Measurements from ENCODE around the gene PPP2R5A. TPM values are rescaled to one million over a fixed set of nuclear protein-coding genes. Genes with fewer than 3 reads are reported as not detected.
"Not testable (repeated sequence)": the region's sequence is repeated elsewhere in the genome, so short reads cannot be mapped to it uniquely, and the experiment has no call there.

The PPP2R5A gene
- total RNA-seq, 1 experiment from 2014 or later, result 36.1 TPM

DNA sequence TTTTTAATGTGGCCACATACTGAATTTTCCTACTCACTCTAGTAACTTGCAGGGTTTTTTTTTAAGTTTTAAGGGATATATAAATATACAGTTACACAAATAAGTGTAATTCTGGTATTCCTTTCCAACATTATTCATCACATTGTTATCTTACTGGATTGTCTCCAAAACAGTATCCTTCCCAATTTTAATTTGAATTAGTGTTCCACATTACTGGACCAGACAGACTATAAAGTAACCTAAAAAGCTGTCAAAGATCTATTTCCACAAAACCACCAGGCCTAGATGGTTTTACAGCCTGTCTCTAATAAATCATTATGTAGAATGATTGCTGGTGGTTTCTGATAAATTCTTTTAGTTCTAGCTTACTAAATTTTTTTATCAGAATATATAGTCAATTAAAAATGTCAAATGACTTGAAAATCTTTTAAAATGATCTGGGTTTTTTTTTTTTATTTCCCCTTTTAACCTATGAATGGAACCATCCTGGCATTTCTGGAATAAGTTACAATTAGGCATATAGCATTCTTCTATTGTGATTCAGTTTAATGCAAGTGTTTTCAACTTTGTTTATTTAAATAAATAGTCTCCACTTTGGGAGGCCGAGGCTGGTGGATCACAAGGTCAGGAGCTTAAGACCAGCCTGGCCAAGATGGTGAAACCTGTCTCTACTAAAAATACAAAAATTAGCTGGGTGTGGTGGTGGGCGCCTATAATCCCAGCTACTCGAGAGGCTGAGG, 70.2 kb downstream of the PPP2R5A start:
- DNase-seq (ENCODE audit: low spot score), result no peak

DNA sequence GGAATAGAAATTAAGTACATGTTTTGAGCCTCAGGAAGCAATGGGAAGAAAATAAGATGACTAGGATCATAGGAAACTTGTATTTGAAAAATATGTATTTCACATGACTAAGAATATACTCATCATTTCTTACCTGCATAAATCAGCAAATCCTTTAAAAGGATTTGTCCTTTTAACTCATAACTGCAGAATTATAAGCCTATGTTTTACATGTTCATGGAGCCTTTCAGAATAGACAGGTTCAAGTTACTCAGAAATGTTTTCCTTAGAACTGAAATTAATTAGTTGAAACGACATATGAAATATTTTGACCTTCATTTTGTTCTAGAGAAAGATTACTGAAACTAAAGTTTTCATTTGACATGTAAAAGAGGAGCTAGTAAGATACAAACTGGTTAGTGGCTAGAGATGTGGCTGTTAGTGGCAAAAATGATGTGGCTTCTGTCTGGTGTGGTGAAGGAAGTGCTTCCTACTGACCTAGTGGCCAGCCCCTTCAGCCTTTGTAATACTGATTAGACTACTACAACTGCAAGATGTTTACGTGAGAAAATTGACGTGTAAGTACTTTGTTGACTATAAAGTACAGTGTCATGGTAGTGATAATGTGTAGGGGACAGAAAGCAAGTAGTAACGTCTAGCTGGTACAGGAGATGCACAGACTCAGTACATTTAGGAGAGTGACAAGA, 74.7 kb downstream of the PPP2R5A start:
- DNase-seq (ENCODE audit: low spot score), result no peak

DNA sequence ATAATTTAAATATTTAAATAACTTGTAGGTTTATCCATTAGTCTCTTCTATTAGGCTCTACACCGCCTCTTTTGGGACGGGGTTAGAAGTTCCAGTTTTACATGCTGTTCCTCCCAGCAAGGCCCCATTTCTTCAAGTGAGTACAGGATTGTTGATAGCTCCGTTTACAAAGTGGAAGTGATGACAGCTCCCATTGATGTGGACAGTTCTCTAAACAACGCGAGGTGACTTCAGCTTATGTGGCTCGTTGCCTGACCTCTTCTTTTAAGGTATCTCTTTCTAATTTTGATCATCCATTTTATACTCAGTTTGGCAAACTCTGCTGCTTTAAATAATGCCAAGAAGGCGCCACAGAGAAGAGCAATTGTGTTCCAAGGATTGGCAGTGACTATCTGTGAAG, 79.8 kb downstream of the PPP2R5A start:
- no peak for DNase-seq (ENCODE audit: low spot score)

DNA sequence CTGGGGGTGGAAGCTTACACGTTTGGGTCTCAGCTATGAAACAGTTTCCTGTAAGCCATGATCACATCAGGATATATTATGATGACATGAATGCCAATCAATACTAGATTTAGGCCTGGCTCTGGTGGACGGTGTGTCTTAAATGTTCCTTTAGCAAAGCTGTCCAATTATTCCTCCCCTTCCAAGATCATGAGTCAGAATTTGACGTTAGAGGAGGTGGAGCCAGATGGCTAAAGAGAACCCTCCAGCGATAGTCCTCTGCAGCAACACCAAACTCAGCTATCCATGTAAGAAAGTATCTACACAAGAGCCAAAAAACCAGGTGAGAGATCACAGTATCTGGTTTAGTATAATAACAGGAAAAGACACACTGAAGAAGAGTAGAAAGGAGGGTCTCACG, 81.7 kb downstream of the PPP2R5A start:
- no peak for DNase-seq (ENCODE audit: low spot score)

DNA sequence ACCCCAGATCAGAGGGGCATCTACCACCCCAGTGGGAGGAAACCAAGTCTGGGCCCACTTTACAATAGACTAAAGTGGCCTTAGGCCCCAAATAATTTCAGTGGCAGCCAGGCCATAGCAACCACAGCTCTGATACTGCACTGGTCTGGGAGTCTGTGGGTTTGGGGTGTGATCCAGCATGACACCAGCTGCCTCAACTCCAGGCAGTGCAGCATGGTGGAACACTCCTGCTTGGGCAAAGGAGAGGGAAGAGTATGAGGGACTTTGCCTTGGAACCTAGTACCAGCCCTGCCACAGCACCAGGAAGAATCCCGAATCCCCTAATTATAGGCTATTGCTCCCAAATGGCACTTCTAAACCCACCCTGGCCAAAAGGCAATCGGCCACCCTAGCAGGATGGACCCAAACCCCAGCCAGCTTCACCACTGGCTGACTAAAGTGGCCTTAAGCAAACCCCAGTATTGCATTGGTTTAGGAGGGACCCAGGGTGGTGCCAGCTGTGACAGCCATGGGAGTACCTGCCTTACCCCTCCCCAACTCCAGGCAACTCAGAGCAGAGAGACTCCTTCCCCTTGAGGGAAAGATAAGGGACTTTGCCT, 82.4 kb downstream of the PPP2R5A start:
- no peak for DNase-seq (ENCODE audit: low spot score)

DNA sequence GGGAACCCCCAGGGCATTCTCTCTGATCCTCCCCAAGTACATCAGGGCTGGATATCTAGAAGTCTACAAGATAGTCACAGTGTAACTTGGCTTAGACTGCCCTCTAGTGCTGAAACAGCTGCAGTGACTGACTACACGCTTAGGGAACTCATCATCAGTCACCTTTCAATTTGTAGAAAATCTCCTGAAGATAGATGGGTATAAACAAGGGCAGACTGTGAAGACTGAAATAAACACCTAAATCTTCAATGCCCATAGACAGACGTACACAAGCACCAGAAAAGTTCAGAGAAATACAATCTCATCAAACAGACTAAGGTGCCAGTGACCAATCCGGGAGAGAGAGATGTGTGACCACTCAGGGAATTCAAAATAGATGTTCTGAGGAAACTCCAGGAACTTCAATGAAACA, 82.9 kb downstream of the PPP2R5A start:
- DNase-seq (ENCODE audit: low spot score), result peak; percentile 83

DNA sequence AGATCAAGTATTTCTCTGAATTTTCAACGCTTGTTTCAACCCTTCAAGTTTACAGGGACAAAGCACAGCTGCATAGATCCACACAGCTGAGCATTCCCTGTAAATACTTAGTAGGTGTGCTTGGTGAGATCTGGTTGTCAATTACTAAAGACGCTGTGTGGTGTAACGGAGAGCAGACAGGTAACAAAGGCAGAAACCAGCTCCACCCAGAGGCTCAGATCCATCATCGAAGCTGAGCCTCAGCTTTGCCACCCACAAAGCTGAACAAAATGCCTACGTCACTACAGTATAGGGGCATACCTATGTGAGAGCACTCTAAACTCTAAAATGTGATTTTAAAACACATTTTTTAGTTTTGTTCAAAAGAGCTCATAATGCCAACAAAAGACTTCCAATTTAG, 90.8 kb downstream of the PPP2R5A start:
- no peak for DNase-seq (ENCODE audit: low spot score)

DNA sequence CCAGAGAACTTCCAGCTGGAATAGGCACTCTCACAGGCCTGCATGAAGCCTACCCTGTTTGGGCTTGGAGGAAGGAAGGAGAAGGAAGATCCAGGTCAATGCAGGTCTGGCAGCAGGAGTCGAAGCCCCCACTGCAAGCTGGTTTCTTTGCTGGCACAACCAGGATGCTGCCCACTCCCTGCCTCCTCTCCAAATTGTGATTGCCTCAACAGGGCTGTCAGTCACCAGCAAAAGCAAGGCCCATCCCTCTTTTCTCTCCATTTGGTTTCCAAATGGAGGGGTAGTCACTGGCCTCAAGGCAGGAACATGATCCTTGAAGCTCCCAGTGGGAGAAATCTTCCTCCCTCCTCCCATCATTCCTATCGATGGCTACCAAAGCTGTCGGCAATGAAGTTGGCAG, 92.4 kb downstream of the PPP2R5A start:
- no peak for DNase-seq (ENCODE audit: low spot score)

DNA sequence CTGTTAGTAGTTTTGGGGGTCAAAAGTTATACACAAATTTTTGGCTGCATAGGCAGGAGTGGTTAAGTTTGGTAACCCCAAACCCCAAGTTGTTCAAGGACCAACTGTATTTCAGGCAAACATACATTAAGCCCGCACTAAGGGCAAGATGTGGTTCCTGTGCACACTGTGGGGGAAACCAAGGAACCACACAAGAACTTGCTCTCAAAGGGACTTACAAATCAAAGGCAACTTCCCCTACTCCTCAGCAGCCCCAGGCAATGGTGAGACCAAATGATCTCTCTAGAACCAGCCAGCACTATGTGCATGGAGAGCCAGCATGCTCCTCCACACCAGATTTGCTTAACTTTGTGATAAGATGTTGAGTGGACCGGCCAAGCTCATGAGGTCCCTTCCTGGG, 94.2 kb downstream of the PPP2R5A start:
- no peak for DNase-seq (ENCODE audit: low spot score)

DNA sequence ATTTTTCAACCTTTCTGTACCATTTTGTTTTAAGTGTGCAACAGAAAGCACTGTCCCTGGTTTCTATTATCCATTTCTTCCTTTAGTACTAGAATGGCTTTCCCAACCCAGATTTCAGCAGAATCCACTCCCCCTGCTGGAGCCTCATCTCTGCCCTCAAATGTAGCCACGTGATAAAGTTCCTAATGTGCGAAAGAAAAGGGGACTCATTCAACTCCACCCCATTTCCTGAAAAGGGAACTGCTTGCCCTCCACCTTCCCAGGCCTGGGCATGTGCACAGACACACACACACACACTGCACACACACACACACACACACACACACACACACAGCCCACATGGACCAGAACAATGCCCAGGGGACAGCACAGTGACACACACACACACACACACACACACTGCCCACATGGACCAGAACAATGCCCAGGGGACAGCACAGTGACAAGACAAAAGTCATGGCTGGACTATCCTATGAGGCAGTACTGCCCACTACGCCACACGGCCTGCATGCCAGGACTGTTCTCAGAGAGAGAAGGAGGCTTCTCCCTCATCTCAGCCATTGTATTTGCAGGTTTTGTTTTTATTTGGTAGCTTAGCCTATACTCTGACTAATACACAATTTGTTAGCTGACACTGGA, 96.3 kb downstream of the PPP2R5A start:
- no peak for DNase-seq (ENCODE audit: low spot score)

DNA sequence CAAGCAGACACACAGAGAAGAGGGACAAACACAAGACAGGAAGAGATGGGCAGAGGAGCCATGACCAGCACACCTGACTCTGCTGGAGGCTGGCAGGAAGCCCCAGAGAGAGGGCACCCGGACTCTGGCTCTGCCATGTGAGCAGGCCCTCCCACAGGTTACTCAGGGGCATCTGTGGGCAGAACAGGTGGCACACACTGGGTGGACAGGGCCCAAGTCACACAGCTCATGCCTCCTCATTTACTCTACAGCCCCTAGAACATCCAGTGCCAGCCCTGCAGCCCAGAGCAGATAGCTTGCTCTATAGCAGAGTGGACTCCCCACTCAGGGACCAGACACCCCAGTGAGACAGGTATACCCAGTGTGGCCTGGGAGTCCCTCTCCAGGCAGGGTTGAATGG, 100.8 kb downstream of the PPP2R5A start:
- no peak for DNase-seq (ENCODE audit: low spot score)

DNA sequence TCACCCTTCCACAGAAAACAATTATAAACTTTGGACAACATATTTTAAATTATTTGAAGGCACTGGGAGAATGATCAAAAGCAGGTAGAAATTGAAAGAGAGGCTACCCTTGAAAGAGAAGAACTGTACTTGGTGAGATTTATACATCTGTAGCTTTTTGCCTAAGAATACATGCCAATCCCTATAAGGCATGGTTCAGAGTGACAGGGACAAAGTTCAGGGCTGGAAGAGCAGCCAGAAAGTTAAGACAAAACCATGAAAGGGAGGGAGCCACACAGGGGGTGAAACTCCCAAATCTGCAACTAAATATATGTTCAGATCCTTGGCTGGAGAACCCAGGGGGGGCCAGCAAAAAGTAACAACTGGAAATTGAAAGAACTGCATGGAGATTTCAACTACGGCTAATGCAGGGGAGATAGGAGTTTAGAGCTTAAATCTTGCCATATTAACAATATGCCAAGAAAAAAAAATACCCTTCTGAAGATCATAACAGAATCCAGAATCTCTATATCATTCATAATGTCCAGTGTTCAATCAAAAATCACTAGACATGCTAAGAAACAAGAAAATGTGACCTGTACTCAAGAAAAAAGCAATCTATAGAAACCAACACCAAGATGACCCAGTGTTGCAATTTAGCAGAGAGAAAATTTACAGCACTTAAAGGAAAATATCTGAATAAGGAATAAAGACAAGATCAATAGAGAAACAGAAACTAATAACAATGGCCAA, 103.9 kb downstream of the PPP2R5A start:
- DNase-seq (ENCODE audit: low spot score), result no peak

DNA sequence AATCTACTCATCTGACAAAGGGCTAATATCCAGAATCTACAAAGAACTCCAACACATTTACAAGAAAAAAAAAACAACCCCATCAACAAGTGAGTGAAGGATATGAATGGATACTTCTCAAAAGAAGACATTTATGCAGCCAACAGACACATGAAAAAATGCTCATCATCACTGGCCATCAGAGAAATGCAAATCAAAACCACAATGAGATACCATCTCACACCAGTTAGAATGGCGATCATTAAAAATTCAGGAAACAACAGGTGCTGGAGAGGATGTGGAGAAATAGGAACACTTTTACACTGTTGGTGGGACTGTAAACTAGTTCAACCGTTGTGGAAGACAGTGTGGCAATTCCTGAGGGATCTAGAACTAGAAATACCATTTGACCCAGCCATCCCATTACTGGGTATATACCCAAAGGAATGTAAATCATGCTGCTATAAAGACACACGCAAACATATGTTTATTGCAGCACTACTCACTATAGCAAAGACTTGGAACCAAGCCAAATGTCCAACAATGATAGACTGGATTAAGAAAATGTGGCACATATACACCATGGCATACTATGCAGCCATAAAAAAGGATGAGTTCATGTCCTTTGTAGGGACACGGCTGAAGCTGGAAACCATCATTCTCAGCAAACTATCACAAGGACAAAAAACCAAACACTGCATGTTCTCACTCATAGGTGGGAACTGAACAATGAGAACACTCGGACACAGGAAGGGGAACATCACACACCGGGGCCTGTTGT, 110.6 kb downstream of the PPP2R5A start:
- DNase-seq (ENCODE audit: low spot score), result not testable (repeated sequence)

DNA sequence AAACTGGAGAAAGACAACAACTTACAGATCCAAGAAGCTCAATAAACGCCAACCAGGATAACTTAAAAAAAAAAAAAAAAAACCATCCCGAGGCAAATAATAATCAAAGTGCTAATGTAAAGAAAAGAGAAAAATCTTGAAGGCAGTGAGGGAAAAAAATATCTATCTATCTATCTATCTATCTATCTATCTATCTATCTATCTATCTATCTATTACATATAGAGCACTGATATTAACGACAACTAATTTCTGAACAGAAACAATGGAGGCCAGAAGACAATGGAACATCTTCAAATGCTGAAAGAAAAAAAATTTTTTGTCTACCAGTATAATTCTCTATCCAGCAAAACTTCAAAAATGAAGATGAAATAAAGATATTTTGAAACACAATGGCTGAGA, 111.4 kb downstream of the PPP2R5A start:
- DNase-seq (ENCODE audit: low spot score), result no peak

DNA sequence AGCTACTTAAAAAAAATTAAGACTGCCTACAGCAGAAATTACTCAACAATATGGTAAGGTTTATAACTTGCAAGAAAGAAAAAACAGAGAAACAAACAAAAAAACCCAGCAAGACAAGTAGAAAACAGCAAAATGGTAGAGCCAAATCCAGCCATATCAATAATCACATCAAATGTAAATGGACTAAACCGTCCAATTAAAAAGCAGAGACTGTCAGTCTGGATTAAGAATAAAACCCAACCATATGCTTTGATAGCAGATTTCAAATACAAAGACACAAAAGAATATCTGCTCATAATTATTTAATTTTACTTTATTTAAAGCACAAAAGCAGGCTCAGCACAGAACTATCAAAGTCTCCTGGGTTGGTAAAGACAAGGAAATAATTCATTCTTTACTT, 112.0 kb downstream of the PPP2R5A start:
- no peak for DNase-seq (ENCODE audit: low spot score)

DNA sequence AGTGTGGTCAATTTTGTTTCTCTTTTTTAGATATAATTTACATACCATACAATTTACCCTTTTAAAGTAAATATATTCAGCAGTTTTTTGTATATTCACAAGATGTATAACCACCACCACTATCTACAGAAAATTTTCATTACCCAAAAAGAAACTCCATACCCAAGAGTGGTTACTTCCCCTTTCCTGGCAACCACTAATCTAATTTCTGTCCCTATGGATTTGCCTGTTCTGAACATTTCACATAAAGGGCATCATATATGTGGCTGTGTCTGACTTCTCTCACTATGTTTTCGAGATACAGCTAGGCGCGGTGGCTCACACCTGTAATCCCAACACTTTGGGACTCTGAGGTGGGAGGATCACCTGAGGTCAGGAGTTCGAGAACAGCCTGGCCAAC, 115.8 kb downstream of the PPP2R5A start:
- no peak for DNase-seq (ENCODE audit: low spot score)

DNA sequence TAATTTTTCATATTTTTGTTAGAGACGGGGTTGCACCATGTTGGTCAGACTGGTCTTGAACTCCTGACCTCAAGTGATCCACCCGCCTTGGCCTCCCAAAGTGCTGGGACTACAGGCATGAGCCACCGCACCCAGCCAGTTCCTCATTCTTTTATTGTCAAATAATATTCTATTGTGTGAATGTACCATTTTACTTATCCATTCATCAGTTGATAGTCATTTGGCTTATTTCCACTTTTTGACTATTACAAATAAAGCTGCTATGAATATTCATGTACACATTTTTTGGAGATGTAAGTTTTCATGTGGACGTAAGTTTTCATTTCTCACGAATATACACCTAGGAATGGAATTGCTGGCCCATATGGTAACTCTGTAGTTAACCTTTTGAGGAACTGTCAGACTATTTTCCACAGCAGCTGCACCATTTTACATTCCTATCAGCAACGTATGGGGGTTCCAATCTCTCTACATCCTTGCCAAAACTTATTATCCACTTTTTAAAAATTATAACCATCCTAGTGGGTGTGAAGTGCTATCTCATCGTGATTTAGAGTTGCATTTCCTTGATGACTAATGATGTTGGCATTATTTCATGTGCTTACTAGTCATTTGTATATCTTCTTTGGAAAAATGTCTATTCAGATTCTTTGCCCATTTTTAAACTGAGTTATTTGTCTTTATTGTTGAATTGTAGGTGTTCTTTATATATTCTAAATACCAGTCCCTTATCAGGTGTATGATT, 116.8 kb downstream of the PPP2R5A start:
- no peak for DNase-seq (ENCODE audit: low spot score)

DNA sequence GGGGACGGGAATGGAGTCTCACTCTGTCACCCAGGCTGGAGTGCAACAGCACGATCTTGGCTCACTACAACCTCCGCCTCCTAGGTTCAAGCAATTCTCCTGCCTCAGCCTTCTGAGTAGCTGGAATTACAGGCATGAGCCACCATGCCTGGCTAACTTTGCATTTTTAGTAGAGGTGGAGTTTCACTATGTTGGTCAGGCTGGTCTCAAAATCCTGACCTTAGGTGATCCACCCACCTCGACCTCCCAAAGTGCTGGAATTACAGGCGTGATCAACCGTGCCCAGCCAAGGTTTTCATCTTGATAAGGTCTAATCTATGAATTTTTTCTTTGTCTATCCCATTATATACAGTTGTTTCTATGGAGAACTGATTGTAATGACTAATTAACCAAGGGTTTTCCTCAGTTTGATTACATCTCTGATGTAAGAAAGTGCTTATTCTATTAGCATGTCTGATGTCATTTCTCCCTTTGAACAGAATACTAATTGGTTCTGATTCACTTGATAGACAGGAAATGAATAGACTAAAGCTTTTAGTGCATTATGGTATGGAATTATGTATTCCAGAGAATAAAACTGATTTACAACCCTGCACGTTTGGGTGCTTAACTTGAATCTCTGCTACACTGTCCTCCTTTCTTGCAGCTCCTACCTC, 117.6 kb downstream of the PPP2R5A start:
- DNase-seq (ENCODE audit: low spot score), result no peak

DNA sequence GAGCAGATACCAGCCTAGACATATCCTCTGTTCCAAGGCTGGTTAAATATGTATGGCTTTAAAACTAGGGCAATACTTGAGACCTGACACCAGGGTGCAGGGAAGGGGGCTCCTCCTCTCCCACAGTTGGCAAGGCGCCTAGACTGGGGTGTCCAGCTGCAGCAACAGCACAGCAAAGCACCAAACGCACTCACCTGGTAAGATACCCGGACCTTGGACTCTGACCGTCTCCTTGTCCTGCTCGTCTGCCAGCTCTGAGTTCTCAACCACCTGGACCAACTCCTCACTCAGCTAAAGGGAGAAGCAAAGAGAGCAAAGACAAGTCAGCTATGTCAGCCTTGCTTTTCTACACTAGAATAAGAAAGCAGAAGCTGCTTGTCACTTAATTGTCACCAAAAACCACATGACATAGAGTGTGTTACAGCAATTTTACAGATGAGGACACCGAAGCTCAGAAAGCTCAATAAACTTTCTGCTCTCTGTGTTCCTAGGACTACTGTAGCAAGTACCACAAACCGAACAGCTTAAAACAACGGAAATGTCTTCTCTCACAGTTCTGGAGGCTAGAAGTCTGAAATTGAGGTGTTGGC, 125.1 kb downstream of the PPP2R5A start:
- DNase-seq (ENCODE audit: low spot score), result no peak

Data from HT-29 (cell line).